ENCODE data around the gene AGBL1.

AGBL1 gene

GRCh38 chr15:86916671-86917360, 837.1 kb downstream of the AGBL1 start:
- Histone ChIP-seq H3K4me3 (ENCODE audit: low read depth, low read length) (no peak overlapping the region), H3K36me3 (ENCODE audit: control insufficient read depth, insufficient read depth, low read length) (no peaks in the 10 kb centered on the region), H3K9ac (ENCODE audit: low read depth, low read length) (no peak overlapping the region), H3K4me1 (ENCODE audit: control insufficient read depth, insufficient read depth, low read length) (peaks cover 3% of the 10 kb centered on the region), H3K27me3 (ENCODE audit: control insufficient read depth, insufficient read depth, low read length) (peaks cover 3% of the 10 kb centered on the region), H3K9me3 (ENCODE audit: control insufficient read depth, insufficient read depth, low read length) (no peaks in the 10 kb centered on the region)

- Histone ChIP-seq H3K9ac (ENCODE audit: low read depth, low read length) (no peak overlapping the region), H3K4me1 (ENCODE audit: control insufficient read depth, insufficient read depth, low read length) (peaks cover 3% of the 10 kb centered on the region), H3K27me3 (ENCODE audit: control insufficient read depth, insufficient read depth, low read length) (peaks cover 3% of the 10 kb centered on the region), H3K4me3 (ENCODE audit: low read depth, low read length) (no peak overlapping the region), H3K36me3 (ENCODE audit: control insufficient read depth, insufficient read depth, low read length) (no peaks in the 10 kb centered on the region), H3K9me3 (ENCODE audit: control insufficient read depth, insufficient read depth, low read length) (no peaks in the 10 kb centered on the region)
Observed at GRCh38 chr15:86917361-86917671, 837.6 kb downstream of the AGBL1 start.

DNA sequence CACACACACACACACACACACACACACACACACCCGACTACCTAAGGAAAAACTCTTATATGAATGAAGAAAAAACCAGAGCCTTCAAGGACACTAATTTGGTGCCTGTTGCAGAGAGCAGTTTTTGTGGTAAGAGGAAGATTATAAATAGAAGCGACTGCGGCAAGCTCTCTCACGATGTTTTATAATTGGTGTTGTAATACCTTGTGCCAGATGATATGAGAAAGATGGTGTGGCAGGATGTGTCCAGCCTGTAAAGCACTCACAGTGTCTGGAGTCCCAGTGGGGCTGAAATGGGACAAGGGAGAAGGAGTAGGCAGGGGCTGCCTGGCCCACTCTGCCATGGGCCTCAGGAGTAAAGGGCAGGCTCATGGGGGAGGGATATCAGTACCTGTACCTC, 839.9 kb downstream of the AGBL1 start:
- Histone ChIP-seq H3K9me3 (ENCODE audit: control insufficient read depth, insufficient read depth, low read length) (no peaks in the 10 kb centered on the region), H3K36me3 (ENCODE audit: control insufficient read depth, insufficient read depth, low read length) (no peaks in the 10 kb centered on the region), H3K9ac (ENCODE audit: low read depth, low read length) (no peak overlapping the region), H3K27me3 (ENCODE audit: control insufficient read depth, insufficient read depth, low read length) (peaks cover 3% of the 10 kb centered on the region), H3K4me1 (ENCODE audit: control insufficient read depth, insufficient read depth, low read length) (peaks cover 3% of the 10 kb centered on the region), H3K4me3 (ENCODE audit: low read depth, low read length) (no peak overlapping the region)

- Histone ChIP-seq H3K4me1 (ENCODE audit: control insufficient read depth, insufficient read depth, low read length) (no peaks in the 10 kb centered on the region), H3K4me3 (ENCODE audit: low read depth, low read length) (no peak overlapping the region)
Observed at GRCh38 chr15:86929461-86929860, 849.8 kb downstream of the AGBL1 start.

GRCh38 chr15:86932456-86932855, 852.8 kb downstream of the AGBL1 start:
- no peaks in the 10 kb centered on the region for H3K36me3 ChIP-seq (ENCODE audit: control insufficient read depth, insufficient read depth, low read length)
- no peak overlapping the region for H3K9ac ChIP-seq (ENCODE audit: low read depth, low read length)
- H3K27me3 ChIP-seq (ENCODE audit: control insufficient read depth, insufficient read depth, low read length) = no peaks in the 10 kb centered on the region
- H3K4me1 ChIP-seq (ENCODE audit: control insufficient read depth, insufficient read depth, low read length) = peaks cover 2% of the 10 kb centered on the region
- H3K9me3 ChIP-seq (ENCODE audit: control insufficient read depth, insufficient read depth, low read length) = no peaks in the 10 kb centered on the region
- H3K4me3 ChIP-seq (ENCODE audit: low read depth, low read length) = no peak overlapping the region

More at GRCh38 chr15:86929461-86929860, 849.8 kb downstream of the AGBL1 start:
- Histone ChIP-seq H3K27me3 (ENCODE audit: control insufficient read depth, insufficient read depth, low read length) (no peaks in the 10 kb centered on the region), H3K9ac (ENCODE audit: low read depth, low read length) (no peak overlapping the region), H3K9me3 (ENCODE audit: control insufficient read depth, insufficient read depth, low read length) (no peaks in the 10 kb centered on the region), H3K36me3 (ENCODE audit: control insufficient read depth, insufficient read depth, low read length) (no peaks in the 10 kb centered on the region)

DNA sequence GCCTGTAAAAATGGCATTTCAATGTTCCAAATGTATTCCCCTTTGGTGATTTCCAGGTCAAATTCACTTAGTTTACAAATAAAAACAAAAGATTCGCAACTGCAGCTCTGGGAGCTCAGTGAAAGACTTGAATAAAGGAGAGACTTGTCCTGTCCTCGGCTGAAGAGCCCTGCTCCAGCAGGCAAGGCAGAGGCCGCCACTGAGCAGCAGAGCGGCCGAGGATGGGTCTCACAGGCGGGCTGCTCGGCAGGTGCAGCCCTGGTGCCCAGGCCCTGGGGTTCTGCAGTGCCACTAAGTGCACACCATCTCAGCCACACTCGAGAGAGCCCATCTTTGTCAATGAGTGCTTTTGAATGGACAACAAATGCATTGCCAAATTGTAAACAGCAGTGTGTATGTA, 856.2 kb downstream of the AGBL1 start:
- Histone ChIP-seq H3K4me3 (ENCODE audit: low read depth, low read length) (no peak overlapping the region), H3K4me1 (ENCODE audit: control insufficient read depth, insufficient read depth, low read length) (peaks cover 2% of the 10 kb centered on the region), H3K9ac (ENCODE audit: low read depth, low read length) (no peak overlapping the region), H3K9me3 (ENCODE audit: control insufficient read depth, insufficient read depth, low read length) (no peaks in the 10 kb centered on the region), H3K27me3 (ENCODE audit: control insufficient read depth, insufficient read depth, low read length) (no peaks in the 10 kb centered on the region), H3K36me3 (ENCODE audit: control insufficient read depth, insufficient read depth, low read length) (no peaks in the 10 kb centered on the region)

GRCh38 chr15:86942285-86942684, 862.6 kb downstream of the AGBL1 start:
- Histone ChIP-seq H3K4me1 (ENCODE audit: control insufficient read depth, insufficient read depth, low read length) (no peaks in the 10 kb centered on the region), H3K9ac (ENCODE audit: low read depth, low read length) (no peak overlapping the region), H3K9me3 (ENCODE audit: control insufficient read depth, insufficient read depth, low read length) (no peaks in the 10 kb centered on the region), H3K36me3 (ENCODE audit: control insufficient read depth, insufficient read depth, low read length) (no peaks in the 10 kb centered on the region), H3K27me3 (ENCODE audit: control insufficient read depth, insufficient read depth, low read length) (no peaks in the 10 kb centered on the region), H3K4me3 (ENCODE audit: low read depth, low read length) (no peak overlapping the region)

DNA sequence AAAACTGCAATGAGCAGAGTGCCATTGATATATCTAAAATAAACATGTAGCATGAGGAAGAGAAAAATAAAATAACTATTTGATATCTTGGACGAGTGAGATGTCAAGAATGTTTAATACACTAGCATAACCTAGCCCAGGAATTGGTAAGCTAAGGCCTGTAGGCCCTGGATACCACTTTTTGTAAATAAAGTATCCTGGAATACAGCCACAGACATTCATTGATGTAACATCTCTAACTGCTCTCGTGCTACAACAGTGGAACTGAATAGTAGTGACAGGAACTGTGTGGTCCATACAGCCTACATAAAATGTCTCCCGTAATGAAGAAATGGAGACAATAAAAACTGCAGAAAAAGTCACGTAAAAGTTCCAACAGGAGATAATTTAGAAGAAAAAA, 869.0 kb downstream of the AGBL1 start:
- Histone ChIP-seq H3K4me3 (ENCODE audit: low read depth, low read length) (no peak overlapping the region), H3K36me3 (ENCODE audit: control insufficient read depth, insufficient read depth, low read length) (no peaks in the 10 kb centered on the region), H3K4me1 (ENCODE audit: control insufficient read depth, insufficient read depth, low read length) (no peaks in the 10 kb centered on the region), H3K9ac (ENCODE audit: low read depth, low read length) (no peak overlapping the region), H3K9me3 (ENCODE audit: control insufficient read depth, insufficient read depth, low read length) (no peaks in the 10 kb centered on the region), H3K27me3 (ENCODE audit: control insufficient read depth, insufficient read depth, low read length) (no peaks in the 10 kb centered on the region)

DNA sequence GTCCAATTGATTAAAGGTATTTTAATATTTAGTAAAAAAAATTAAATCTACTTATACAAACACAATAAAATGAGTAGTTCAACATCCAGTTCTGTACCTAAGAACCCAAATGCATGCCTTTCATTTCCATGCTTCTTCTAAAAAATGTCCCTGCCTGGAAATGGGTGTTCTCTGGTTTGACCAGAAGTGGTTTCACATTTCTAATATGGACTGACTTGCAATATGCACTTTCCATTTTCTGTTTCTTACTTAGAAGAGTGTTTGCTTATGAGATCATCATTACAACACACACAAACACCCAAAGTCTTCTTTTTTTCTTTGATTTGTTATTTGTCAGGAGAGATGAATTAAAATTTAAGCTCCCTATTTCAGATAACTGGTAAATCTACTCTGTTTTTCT, 879.6 kb downstream of the AGBL1 start:
- Histone ChIP-seq H3K4me3 (ENCODE audit: low read depth, low read length) (no peak overlapping the region), H3K9me3 (ENCODE audit: control insufficient read depth, insufficient read depth, low read length) (no peaks in the 10 kb centered on the region), H3K36me3 (ENCODE audit: control insufficient read depth, insufficient read depth, low read length) (no peaks in the 10 kb centered on the region)

DNA sequence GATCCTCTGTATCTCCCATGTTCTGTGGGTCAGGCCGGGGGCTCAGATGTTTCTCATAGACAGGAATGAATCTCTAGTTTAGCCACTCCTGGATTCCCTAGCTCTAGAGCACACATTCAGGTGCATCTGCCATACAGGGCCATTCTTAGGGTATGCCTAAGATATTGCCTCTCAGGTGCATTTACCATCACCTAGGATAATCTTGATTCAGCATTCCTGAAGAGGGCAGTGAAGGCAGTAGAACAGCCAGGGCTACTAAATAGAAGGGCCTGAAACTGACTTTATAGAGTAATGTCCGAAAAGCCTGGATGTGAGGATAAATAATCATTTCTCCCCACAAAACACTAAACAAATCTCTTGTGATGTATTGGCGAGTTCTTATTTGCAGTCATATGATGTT, 882.0 kb downstream of the AGBL1 start:
- no peaks in the 10 kb centered on the region for H3K9me3 ChIP-seq (ENCODE audit: control insufficient read depth, insufficient read depth, low read length)
- no peak overlapping the region for H3K9ac ChIP-seq (ENCODE audit: low read depth, low read length)
- no peaks in the 10 kb centered on the region for H3K4me1 ChIP-seq (ENCODE audit: control insufficient read depth, insufficient read depth, low read length)
- no peaks in the 10 kb centered on the region for H3K36me3 ChIP-seq (ENCODE audit: control insufficient read depth, insufficient read depth, low read length)
- no peak overlapping the region for H3K4me3 ChIP-seq (ENCODE audit: low read depth, low read length)
- no peaks in the 10 kb centered on the region for H3K27me3 ChIP-seq (ENCODE audit: control insufficient read depth, insufficient read depth, low read length)

More for the DNA sequence above, 879.6 kb downstream of the AGBL1 start:
- no peaks in the 10 kb centered on the region for H3K4me1 ChIP-seq (ENCODE audit: control insufficient read depth, insufficient read depth, low read length)
- no peak overlapping the region for H3K9ac ChIP-seq (ENCODE audit: low read depth, low read length)
- no peaks in the 10 kb centered on the region for H3K27me3 ChIP-seq (ENCODE audit: control insufficient read depth, insufficient read depth, low read length)

- Histone ChIP-seq H3K9me3 (ENCODE audit: control insufficient read depth, insufficient read depth, low read length) (no peaks in the 10 kb centered on the region), H3K27me3 (ENCODE audit: control insufficient read depth, insufficient read depth, low read length) (no peaks in the 10 kb centered on the region), H3K4me3 (ENCODE audit: low read depth, low read length) (no peak overlapping the region), H3K4me1 (ENCODE audit: control insufficient read depth, insufficient read depth, low read length) (no peaks in the 10 kb centered on the region), H3K9ac (ENCODE audit: low read depth, low read length) (no peak overlapping the region), H3K36me3 (ENCODE audit: control insufficient read depth, insufficient read depth, low read length) (no peaks in the 10 kb centered on the region)
Observed at GRCh38 chr15:86964271-86964670, 884.6 kb downstream of the AGBL1 start.

DNA sequence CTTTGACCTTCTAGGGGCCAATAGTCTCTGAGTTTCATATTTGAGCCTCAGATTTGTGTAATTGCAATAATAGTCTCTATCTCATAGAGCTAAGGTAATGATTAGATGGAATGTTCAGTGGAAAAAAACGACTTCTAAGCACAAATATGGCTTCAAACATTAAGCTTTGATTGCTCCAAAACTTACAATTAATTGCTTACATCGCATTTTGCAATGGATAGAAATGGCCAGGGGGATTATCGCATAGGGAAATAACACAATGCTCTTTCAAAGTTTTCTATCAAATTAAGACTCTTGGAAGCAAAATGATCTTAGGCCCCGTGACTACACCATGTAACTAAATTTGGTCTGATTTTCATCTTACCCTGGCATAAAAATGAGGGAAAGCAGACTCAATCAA, 888.6 kb downstream of the AGBL1 start:
- no peaks in the 10 kb centered on the region for H3K27me3 ChIP-seq (ENCODE audit: control insufficient read depth, insufficient read depth, low read length)
- no peak overlapping the region for H3K9ac ChIP-seq (ENCODE audit: low read depth, low read length)
- no peak overlapping the region for H3K4me3 ChIP-seq (ENCODE audit: low read depth, low read length)
- no peaks in the 10 kb centered on the region for H3K4me1 ChIP-seq (ENCODE audit: control insufficient read depth, insufficient read depth, low read length)
- no peaks in the 10 kb centered on the region for H3K9me3 ChIP-seq (ENCODE audit: control insufficient read depth, insufficient read depth, low read length)
- H3K36me3 ChIP-seq (ENCODE audit: control insufficient read depth, insufficient read depth, low read length) = no peaks in the 10 kb centered on the region
